AG20443 (cell line): ENCODE results near the gene DMBX1.

ENCODE experiments used
- DNase-seq: peaks from one replicate; pipeline ENCODE4 v3.0.0; 2012; ENCODE audit warnings: low spot score, mixed read lengths

DMBX1 gene

DNA sequence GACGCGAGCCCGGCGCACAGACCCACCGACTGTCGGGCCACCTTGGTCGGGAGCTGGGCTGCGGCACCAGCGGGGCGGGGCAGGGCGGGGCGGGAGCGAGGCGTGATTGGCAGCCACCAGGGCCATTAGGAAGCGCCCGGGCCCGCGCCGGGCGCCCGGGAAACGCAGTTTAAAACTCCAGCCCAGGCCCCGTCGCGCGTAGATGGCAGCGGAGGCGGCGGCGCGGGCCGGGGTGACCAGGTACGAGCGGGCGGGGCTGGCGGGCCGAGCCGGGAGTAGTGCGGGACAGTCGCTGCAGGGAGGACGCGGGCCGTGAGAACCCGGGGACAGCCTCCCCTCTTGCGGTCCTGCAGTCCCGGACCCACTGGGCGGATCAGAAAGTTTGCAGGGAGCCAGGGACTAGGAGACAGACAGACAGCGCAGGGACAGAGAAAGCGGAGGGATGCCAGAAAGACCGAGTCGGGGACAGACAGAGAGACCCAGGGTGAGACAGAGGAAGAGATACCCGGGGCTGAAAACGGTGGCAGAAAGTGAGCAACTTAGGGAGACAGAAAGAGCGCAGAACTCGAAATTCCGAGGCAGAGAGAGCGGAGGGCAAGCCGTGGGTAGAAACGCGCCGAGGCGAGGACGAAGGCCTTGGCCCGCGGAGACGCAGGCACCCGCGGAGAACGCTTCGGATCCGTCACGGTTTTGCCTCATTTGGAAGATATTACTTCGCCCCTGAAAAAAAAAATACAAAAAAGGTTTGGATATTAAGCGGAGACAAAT lies at the start of gene DMBX1:
TSS of gene DMBX1 (plus strand) at position 199 of the 768 bp plus-strand sequence. CDS start 17,175 bp downstream, outside the sequence.
- DNase-seq, result peak; percentile 88

DNA sequence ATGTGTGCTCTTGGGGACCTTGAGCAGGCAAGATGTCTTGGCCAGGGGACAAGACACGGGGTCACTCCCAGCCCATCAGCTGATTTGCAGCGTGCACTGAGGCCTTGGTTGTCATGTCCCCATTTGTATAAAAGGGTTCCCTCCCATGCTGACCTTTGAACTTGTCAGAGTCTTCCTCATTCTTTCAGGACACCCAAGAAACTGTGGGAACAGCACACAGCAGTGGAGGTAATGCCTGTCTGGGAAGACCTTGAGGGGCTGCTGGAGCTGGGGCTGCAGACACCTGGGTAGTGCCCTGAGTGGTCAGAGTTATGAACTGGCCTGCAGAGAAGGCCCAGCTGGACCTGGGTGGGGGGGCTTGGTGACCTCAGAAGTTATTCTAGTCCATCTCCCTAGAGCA lies 49.2 kb upstream of the DMBX1 start:
- no peak for DNase-seq

GRCh38 chr1:46442317-46443161 lies 47.1 kb upstream of the DMBX1 start:
- peak; percentile 87 for DNase-seq

- DNase-seq, result no peak
Observed at GRCh38 chr1:46444466-46444865, 45.2 kb upstream of the DMBX1 start.

- DNase-seq, result no peak
Observed at GRCh38 chr1:46445773-46446256, 43.8 kb upstream of the DMBX1 start.

GRCh38 chr1:46446646-46447498 lies 42.8 kb upstream of the DMBX1 start:
- peak; percentile 85 for DNase-seq

DNA sequence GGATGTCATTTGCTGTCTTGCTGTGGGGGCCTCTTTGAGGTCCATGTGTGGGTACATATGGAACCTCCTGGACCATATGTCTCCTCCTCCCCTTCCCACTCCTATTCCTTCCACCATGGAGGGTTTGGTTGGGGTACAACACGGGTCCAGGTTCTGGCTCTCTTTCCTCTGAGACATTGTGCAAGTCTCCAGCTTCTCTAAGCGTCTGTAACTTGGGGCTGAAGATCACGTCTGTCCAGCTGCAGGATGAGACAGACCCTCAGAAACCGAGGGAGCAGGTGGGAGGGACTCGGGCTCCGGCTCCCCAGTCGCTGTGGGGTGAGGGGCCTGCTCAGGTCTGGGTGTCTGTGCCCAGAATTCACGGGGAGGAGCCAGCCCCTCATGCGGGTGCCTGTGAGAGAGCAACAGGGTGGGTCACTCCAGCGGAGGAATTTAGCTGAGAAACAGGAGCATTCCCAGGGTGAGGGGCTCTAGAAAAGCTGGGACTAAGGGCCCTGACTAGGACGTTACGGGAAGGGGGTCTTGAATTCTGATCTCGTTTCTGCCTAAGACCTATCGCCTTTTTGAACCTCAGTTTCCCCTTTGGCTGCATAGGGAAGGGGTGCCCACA lies 42.0 kb upstream of the DMBX1 start:
- DNase-seq, result no peak

DNA sequence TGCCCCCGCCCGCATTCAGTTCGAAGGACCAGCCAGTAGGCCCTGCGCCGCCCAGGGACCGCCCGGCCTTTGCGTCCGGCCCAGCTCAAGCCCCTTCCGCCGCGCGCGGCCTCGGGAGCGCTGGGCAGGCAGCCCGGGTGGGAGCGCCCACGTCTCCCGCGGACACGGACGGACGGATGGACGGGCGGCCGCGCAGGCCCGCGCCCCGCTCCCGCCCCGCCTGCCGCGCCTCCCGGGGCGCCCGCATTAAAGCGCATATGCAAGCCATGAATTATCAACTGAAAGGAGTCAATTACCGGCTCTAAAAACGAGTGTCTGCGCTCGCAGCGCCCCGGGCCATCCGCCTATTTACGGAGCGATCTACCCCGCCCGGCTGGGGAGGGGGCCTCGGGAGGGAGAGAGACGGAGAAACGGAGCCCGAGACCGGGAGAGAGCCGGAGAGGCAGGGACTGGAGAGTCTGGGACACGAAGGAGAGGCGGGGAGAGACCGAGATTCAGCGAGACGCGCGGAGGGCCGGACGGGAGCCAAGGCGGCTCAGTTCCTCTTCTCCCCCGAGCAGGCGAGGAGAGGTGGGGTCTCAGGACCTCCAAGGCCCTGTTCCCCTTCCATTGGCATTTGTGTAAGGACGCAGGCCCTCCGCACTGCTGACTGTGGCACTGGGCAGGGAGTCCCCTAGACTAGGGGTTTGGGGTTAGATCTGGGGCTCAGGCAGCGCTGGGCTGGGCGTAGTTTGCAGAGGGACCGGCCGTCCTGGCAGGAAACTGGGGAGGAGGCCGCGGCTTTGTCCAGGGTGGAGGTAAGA lies 41.3 kb upstream of the DMBX1 start:
- peak; percentile 37 for DNase-seq

GRCh38 chr1:46449223-46450159 lies 40.1 kb upstream of the DMBX1 start:
- DNase-seq, result no peak

- DNase-seq, result no peak
Observed at GRCh38 chr1:46450160-46450517, 39.5 kb upstream of the DMBX1 start.

GRCh38 chr1:46451948-46452930 lies 37.4 kb upstream of the DMBX1 start:
- no peak for DNase-seq

DNA sequence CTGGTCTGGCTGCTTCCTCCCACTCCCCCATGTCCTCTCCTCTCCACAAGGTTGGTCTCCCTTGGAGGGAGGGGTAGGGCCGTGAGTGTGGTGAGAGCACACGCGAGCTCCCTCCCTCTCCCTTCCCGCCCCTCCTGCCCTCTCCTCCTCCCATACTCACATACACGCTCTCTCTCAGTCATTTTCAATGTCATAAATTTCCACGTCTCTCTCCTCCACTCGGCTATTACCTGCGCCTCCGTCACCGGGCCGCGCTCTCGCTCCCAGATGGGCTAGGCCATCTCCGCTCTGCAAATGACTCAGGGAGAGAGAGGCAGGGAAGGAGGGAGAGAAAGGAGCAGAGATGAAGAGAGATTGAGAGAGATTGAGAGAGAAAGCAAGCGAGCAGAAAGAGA lies 36.7 kb upstream of the DMBX1 start:
- no peak for DNase-seq

DNA sequence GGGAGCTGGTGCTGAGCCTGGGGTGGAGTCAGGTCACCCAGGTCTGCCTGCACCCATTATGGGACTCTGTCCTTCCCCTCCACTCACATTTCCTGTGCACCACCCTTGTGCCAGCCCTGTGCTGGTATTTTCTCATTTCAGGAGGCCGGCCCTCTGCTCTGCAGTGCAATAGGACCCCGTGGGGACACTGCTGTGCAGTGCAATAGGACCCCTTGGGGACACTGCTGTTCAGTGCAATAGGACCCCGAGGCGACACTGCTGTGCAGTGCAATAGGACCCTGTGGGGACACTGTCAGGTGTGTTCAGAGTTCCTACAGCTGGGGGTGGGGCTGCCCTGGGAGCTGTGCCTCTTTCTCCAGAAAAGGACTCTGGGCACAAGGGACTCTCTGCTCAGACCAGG lies 36.2 kb upstream of the DMBX1 start:
- no peak for DNase-seq

DNA sequence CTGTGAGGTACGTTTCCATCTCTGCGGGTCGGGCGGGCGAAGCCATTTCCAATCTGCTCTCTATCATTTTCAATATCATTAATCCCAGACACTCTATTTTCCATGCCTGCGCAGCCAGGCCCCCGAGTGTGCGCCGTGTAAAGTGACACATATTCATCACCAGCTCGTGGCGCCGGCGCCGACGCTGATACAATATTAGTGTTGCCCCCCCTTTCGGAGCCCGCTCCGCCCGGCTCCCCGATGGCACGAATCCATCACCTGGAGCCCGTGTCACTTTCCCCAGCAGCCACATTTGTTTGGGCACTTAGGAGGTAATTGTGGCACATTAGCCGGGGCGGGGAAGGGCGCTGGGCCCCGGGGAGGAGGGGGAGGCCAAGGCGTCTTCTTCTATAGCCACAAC lies 33.7 kb upstream of the DMBX1 start:
- DNase-seq, result no peak

DNA sequence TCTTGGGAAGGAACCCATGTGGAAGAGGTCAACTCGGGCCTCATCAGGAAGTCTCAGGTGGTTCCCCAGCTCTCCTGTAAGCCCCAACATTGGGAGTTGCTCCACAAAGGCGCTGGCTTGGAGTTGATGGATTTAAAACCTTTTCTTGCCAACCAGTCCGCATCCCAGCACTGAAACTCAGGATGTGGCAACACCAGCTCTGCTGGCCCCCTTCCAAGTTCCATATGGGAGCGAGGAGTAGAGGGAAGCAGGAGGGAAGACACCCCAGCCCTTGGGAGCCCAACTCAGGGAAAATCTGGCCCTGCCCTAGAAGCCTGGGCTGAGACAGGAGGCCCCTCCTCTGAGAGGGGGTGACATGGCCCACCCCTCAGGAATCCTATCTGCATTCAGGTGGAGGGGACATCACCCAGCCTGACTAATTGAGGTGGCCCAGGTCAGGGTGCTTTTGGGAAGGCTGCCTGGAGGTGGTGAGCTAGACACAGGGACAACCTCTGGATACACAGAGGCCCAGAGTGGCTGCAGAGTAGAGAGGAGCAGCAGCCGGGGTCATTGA lies 33.1 kb upstream of the DMBX1 start:
- no peak for DNase-seq

DNA sequence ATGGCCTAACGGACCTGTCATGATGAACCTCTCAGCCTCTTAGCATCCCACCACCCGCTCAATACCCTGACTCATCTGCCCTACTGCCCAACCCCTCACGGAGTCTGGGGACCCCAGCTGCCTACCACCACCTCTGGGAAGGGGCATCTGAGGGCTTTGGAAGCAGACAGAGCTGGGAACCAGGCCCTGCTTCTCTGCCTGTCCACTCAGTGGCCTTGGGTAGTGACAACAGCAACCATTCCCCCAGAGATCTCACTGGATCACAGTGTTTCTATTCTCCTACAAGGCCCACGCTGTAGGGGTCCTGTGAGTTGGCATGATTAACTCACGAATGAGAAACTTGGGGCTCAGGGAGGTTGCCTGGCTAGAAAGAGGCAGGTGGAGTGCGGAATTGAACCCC lies 32.5 kb upstream of the DMBX1 start:
- DNase-seq, result no peak

DNA sequence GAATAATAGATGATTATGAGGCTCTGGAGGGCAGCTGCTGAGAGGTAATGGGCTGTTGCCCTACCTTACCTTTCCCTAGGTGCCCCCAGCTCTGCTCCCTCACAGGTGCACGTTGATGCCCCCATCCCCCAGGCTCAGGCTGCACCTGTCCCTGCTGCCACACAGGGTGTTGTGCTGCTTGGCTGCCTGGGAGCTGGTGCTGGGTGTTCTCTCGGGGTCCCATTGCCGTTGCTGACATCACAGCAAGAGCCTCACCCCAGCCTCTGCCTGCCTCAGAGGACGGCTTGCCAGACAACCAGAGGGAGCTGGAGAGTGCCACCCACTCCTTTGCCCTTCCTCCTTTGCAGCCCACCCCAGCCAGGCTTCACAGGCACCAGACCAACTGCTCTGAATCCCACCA lies 31.4 kb upstream of the DMBX1 start:
- DNase-seq, result no peak

DNA sequence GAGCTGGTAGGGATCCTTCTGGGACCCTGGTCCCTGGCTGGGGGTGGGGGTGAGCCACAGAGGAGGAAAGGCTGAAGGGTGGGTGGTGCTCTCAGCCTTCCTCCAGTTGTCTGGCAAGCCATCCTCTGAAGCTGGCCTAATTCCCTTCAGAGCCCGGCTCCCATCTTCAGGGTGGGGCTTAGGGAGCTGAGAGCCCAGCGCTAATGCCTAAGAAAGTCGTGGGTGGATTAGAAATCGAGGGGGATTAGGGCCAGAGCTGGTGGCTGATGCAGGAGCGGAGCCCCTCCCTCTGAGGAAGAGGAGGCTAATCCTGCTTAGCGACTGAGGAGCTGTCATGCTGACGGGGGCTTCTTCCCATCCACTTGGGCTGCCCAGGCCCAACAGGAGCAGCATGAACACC lies 30.8 kb upstream of the DMBX1 start:
- DNase-seq, result no peak
